Measurements from ENCODE around the gene KRT17. TPM values are rescaled to one million over a fixed set of nuclear protein-coding genes. Genes with fewer than 3 reads are reported as not detected.

Gene KRT17
- total and polyA plus RNA-seq, 2 donors (not counting 1 experiment from before 2014, with no cell fraction given) = not detected

GRCh38 chr17:41581366-41582060 lies 42.9 kb downstream of the KRT17 start:
- Histone ChIP-seq H3K79me2 (ENCODE audit: control insufficient read depth, insufficient read depth, low read length) (no peaks in the 10 kb centered on the region), H2AFZ (ENCODE audit: insufficient read depth, low read depth, low read length, poor library complexity, severe bottlenecking) (no peak overlapping the region), H3K4me1 (ENCODE audit: control insufficient read depth in 2 of 2, insufficient read depth in 2 of 2, low read length in 2 of 2) (no peaks in the 10 kb centered on the region), H3K27me3 (replicated peaks in 1 of 4; ENCODE audit: control extremely low read depth in 1 of 4, control insufficient read depth in 3 of 4, insufficient read depth in 4 of 4, low read length in 3 of 4) (peaks cover 0 to 23% (median 10%) of the 10 kb centered on the region in 4 experiments), H3K27ac (ENCODE audit: low read length in 2 of 2) (no peak overlapping the region), H3K4me3 (ENCODE audit: control extremely low read depth in 1 of 5, extremely low read depth in 1 of 5, insufficient read depth in 1 of 5, low read depth in 2 of 5, low read length in 4 of 5) (no peak overlapping the region), H3K9me3 (ENCODE audit: control extremely low read depth in 1 of 3, control insufficient read depth in 2 of 3, insufficient read depth in 1 of 3, low read length in 2 of 3) (peaks cover 0 to 10% (median 0%) of the 10 kb centered on the region in 3 donors), H3K9ac (ENCODE audit: low read length) (no peak overlapping the region), H3K36me3 (replicated peaks in 1 of 2; ENCODE audit: control extremely low read depth in 1 of 2, control insufficient read depth in 1 of 2, extremely low read depth in 1 of 2, insufficient read depth in 2 of 2, low read length in 1 of 2) (no peaks in the 10 kb centered on the region), H4K20me1 (ENCODE audit: control insufficient read depth, insufficient read depth, low read length, poor library complexity, severe bottlenecking) (no peaks in the 10 kb centered on the region), H3K4me2 (replicated peaks; ENCODE audit: low read depth, low read length, poor library complexity, severe bottlenecking) (no peak overlapping the region)
- CTCF ChIA-PET = interaction anchor here (1.8 kb wide), 1 partner anchor 67 kb away, joined by 5 read pairs; no protein-coding TSS in a partner anchor
- no peaks in the 10 kb centered on the region for H3K9me3 Mint-ChIP-seq (ENCODE audit: insufficient read depth)
- TF ChIP-seq EZH2 (IDR thresholded peaks at IDR 0.05; ENCODE audit: borderline replicate concordance, insufficient read depth, low read depth, low read length, poor library complexity, severe bottlenecking) = no peak
- TF ChIP-seq CTCF (IDR thresholded peaks at IDR 0.05) = no peak
- WGBS (ENCODE audit: insufficient coverage) = 92% methylated on average over 3 of the region's 4 CpGs
- H3K27ac Mint-ChIP-seq = no peak overlapping the region
- H3K4me1 Mint-ChIP-seq = no peaks in the 10 kb centered on the region
- no peak overlapping the region for H3K4me3 Mint-ChIP-seq
- H3K27me3 Mint-ChIP-seq = peaks cover 50% of the 10 kb centered on the region
- POLR2A ChIA-PET = no interaction called here
- intact Hi-C loops (cut with micrococcal nuclease) = no loop called here
- ATAC-seq (ENCODE audit: low read depth) = no peak
- no peak for DNase-seq

GRCh38 chr17:41580687-41581365 lies 43.5 kb downstream of the KRT17 start:
- 58% methylated on average over 1 of the region's 1 CpG for WGBS (ENCODE audit: insufficient coverage)
- no peak overlapping the region for H3K4me2 ChIP-seq (replicated peaks; ENCODE audit: low read depth, low read length, poor library complexity, severe bottlenecking)
- H3K4me1 ChIP-seq (ENCODE audit: control insufficient read depth in 2 of 2, insufficient read depth in 2 of 2, low read length in 2 of 2) = no peaks in the 10 kb centered on the region
- TF ChIP-seq EZH2 (IDR thresholded peaks at IDR 0.05; ENCODE audit: borderline replicate concordance, insufficient read depth, low read depth, low read length, poor library complexity, severe bottlenecking) (no peak), CTCF (IDR thresholded peaks at IDR 0.05) (no peak)
- no peak for DNase-seq
- H3K9me3 Mint-ChIP-seq (ENCODE audit: insufficient read depth) = no peaks in the 10 kb centered on the region
- H3K27me3 ChIP-seq (replicated peaks in 1 of 4; ENCODE audit: control extremely low read depth in 1 of 4, control insufficient read depth in 3 of 4, insufficient read depth in 4 of 4, low read length in 3 of 4) = peaks cover 0 to 23% (median 10%) of the 10 kb centered on the region in 4 experiments
- no peaks in the 10 kb centered on the region for H4K20me1 ChIP-seq (ENCODE audit: control insufficient read depth, insufficient read depth, low read length, poor library complexity, severe bottlenecking)
- no peaks in the 10 kb centered on the region for H3K4me1 Mint-ChIP-seq
- H3K27ac ChIP-seq (ENCODE audit: low read length in 2 of 2) = no peak overlapping the region
- CTCF ChIA-PET = interaction anchor here (1.8 kb wide), 1 partner anchor 68 kb away, joined by 5 read pairs; no protein-coding TSS in a partner anchor
- H3K9ac ChIP-seq (ENCODE audit: low read length) = no peak overlapping the region
- H3K36me3 ChIP-seq (replicated peaks in 1 of 2; ENCODE audit: control extremely low read depth in 1 of 2, control insufficient read depth in 1 of 2, extremely low read depth in 1 of 2, insufficient read depth in 2 of 2, low read length in 1 of 2) = no peaks in the 10 kb centered on the region
- POLR2A ChIA-PET = no interaction called here
- no peaks in the 10 kb centered on the region for H3K79me2 ChIP-seq (ENCODE audit: control insufficient read depth, insufficient read depth, low read length)
- ATAC-seq (ENCODE audit: low read depth) = no peak
- intact Hi-C loops (cut with micrococcal nuclease) = no loop called here
- H3K27ac Mint-ChIP-seq = no peak overlapping the region
- H3K4me3 ChIP-seq (ENCODE audit: control extremely low read depth in 1 of 5, extremely low read depth in 1 of 5, insufficient read depth in 1 of 5, low read depth in 2 of 5, low read length in 4 of 5) = no peak overlapping the region
- H2AFZ ChIP-seq (ENCODE audit: insufficient read depth, low read depth, low read length, poor library complexity, severe bottlenecking) = no peak overlapping the region
- no peak overlapping the region for H3K4me3 Mint-ChIP-seq
- H3K9me3 ChIP-seq (ENCODE audit: control extremely low read depth in 1 of 3, control insufficient read depth in 2 of 3, insufficient read depth in 1 of 3, low read length in 2 of 3) = peaks cover 0 to 10% (median 0%) of the 10 kb centered on the region in 3 donors
- peaks cover 55% of the 10 kb centered on the region for H3K27me3 Mint-ChIP-seq
